ENCODE measurements around the gene C20orf96. TPM values are rescaled to one million over a fixed set of nuclear protein-coding genes. Genes with fewer than 3 reads are reported as not detected.

Gene C20orf96
- total and polyA plus RNA-seq, 2 donors (not counting 3 experiments of a cell fraction or from before 2014, with no cell fraction given): 17.0 to 17.2 TPM

GRCh38 chr20:300345-300990 lies 9.9 kb upstream of the C20orf96 start:
- Histone ChIP-seq H3K4me2 (ENCODE audit: insufficient read depth, low read length) (peak overlapping the region; percentile 96), H3K9me1 (replicated peaks; ENCODE audit: control insufficient read depth, extremely low read depth, insufficient read depth, low read length) (no peaks in the 10 kb centered on the region), H3K27me3 (ENCODE audit: control insufficient read depth in 2 of 2, insufficient read depth in 2 of 2, low read length in 2 of 2) (no peaks in the 10 kb centered on the region), H2AFZ (ENCODE audit: low read depth, low read length) (no peak overlapping the region), H3K4me1 (ENCODE audit: control insufficient read depth, extremely low read depth, insufficient read depth, low read length) (peaks cover 32% of the 10 kb centered on the region), H3K79me2 (ENCODE audit: control insufficient read depth, insufficient read depth, low read length) (peaks cover 38% of the 10 kb centered on the region), H3K4me3 (replicated peaks in 1 of 3; ENCODE audit: insufficient read depth in 1 of 3, low read depth in 1 of 3, low read length in 3 of 3) (peak overlapping the region in 2 of 3 experiments; percentile 8 to 78), H3K36me3 (ENCODE audit: control insufficient read depth in 2 of 2, extremely low read depth in 1 of 2, insufficient read depth in 2 of 2, low read length in 2 of 2) (no peaks in the 10 kb centered on the region), H3K9me3 (replicated peaks; ENCODE audit: control insufficient read depth, insufficient read depth, low read length) (no peaks in the 10 kb centered on the region), H3K27ac (ENCODE audit: insufficient read depth, low read depth, low read length) (no peak overlapping the region), H4K20me1 (replicated peaks; ENCODE audit: control insufficient read depth, extremely low read depth, insufficient read depth, low read length) (peaks cover 5% of the 10 kb centered on the region), H3K9ac (replicated peaks; ENCODE audit: extremely low read depth, insufficient read depth, low read length) (peak overlapping the region; percentile 14)
- intact Hi-C loops (cut with micrococcal nuclease): no loop called here
- FAIRE-seq: peak; percentile 37
- no TSS peak for BruUV-seq (replicated peaks)
- TF ChIP-seq FOS (IDR thresholded peaks at IDR 0.05; ENCODE audit: borderline replicate concordance, insufficient read depth, low read length): no peak
- TF ChIP-seq GATA2 (IDR thresholded peaks at IDR 0.05; ENCODE audit: insufficient read depth, insufficient read length, low read depth, low read length): no peak
- no peak for TF ChIP-seq MYC (IDR thresholded peaks at IDR 0.05; ENCODE audit: low read depth, low read length)
- TF ChIP-seq EZH2 (IDR thresholded peaks at IDR 0.05; ENCODE audit: borderline replicate concordance, low read depth, low read length, severe bottlenecking): no peak
- TF ChIP-seq POLR2A (IDR thresholded peaks at IDR 0.05; ENCODE audit: low read depth, low read length): no peak
- no peak for TF ChIP-seq POLR2AphosphoS5 (IDR thresholded peaks at IDR 0.05; ENCODE audit: insufficient read depth, low read depth, low read length)
- no peak for TF ChIP-seq MAX (IDR thresholded peaks at IDR 0.05; ENCODE audit: insufficient read depth, insufficient read length)
- TF ChIP-seq JUN (IDR thresholded peaks at IDR 0.05; ENCODE audit: borderline replicate concordance, insufficient read depth, insufficient read length, low read depth): no peak
- no peak for TF ChIP-seq CTCF (IDR thresholded peaks at IDR 0.05; ENCODE audit: extremely low read depth in 1 of 2, insufficient read depth in 1 of 2, low read depth in 1 of 2, low read length in 2 of 2)
- DNase-seq (ENCODE audit: low read depth, low spot score): no peak
- dilution Hi-C loops (cut with MboI; ENCODE audit: extremely low pct_ligation_motif_present, low sequenced_read_pairs): no loop called here
- POLR2A ChIA-PET: interaction anchor here (1.1 to 2.5 kb wide), 2 partner anchors 23 to 24 kb away, joined by 3 to 8 read pairs; no protein-coding TSS in a partner anchor
- CTCF ChIA-PET: interaction anchor here (1.0 to 6.2 kb wide), 7 partner anchors 10 to 42 kb away, joined by 3 to 42 read pairs (median 5); partner anchors contain the start of genes DEFB132 and SOX12
